Hepatocyte (in vitro differentiated cells): ENCODE data around the gene PTTG1IP. TPM values are rescaled to one million over a fixed set of nuclear protein-coding genes. Genes with fewer than 3 reads are reported as not detected.

Experiments
- DNase-seq: peaks from one replicate; pipeline ENCODE4 v3.0.0-alpha.2; 2016; ENCODE audit warnings: low spot score
- H2AFZ ChIP-seq: fragments of 200-600 bp; sonication (generic); 2 replicates; pipeline ENCODE4 v1.6.0; 2016; ENCODE audit warnings: antibody characterized with exemption, mild to moderate bottlenecking
- H3K27ac ChIP-seq: fragments of 200-600 bp; sonication (generic); 2 replicates; pipeline ENCODE4 v1.5.1; 2016; ENCODE audit warnings: mild to moderate bottlenecking
- H3K27me3 ChIP-seq: fragments of 200-600 bp; sonication (generic); 2 replicates; pipeline ENCODE4 v1.6.1; 2016
- H3K36me3 ChIP-seq: fragments of 200-600 bp; sonication (generic); replicated peaks from 2 replicates; pipeline ENCODE4 v1.5.1; 2016; ENCODE audit warnings: low read depth; ENCODE audit not compliant: insufficient read depth
- H3K4me1 ChIP-seq: fragments of 200-600 bp; sonication (generic); 2 replicates; pipeline ENCODE4 v1.5.1; 2016; ENCODE audit warnings: mild to moderate bottlenecking, moderate library complexity; ENCODE audit not compliant: insufficient read depth
- H3K4me2 ChIP-seq: fragments of 200-600 bp; sonication (generic); 2 replicates; pipeline ENCODE4 v1.6.0; 2016
- H3K4me3 ChIP-seq: fragments of 200-600 bp; sonication (generic); 2 replicates; pipeline ENCODE4 v1.5.1; 2016; ENCODE audit warnings: mild to moderate bottlenecking
- H3K79me2 ChIP-seq: fragments of 200-600 bp; sonication (generic); 2 replicates; pipeline ENCODE4 v1.6.0; 2017; ENCODE audit warnings: mild to moderate bottlenecking
- H3K9me2 ChIP-seq: fragments of 200-600 bp; sonication (generic); replicated peaks from 2 replicates; pipeline ENCODE4 v1.6.0; 2017; ENCODE audit warnings: mild to moderate bottlenecking; ENCODE audit not compliant: insufficient read depth
- H3K9me3 ChIP-seq: fragments of 200-600 bp; sonication (generic); 2 replicates; pipeline ENCODE4 v1.5.1; 2016; ENCODE audit warnings: low read depth, mild to moderate bottlenecking
- H4K20me1 ChIP-seq: fragments of 200-600 bp; sonication (generic); 2 replicates; pipeline ENCODE4 v1.6.0; 2016; ENCODE audit warnings: mild to moderate bottlenecking; ENCODE audit not compliant: insufficient read depth, poor library complexity, severe bottlenecking
- CTCF ChIP-seq: fragments of 200-600 bp; sonication (generic); IDR thresholded peaks from 2 replicates; pipeline ENCODE4 v1.5.1; 2016; ENCODE audit warnings: antibody characterized with exemption, mild to moderate bottlenecking; ENCODE audit not compliant: poor library complexity
- EZH2 ChIP-seq: fragments of 200-600 bp; sonication (generic); IDR thresholded peaks from 2 replicates; pipeline ENCODE4 v1.6.1; 2016; ENCODE audit warnings: antibody characterized with exemption, mild to moderate bottlenecking, borderline replicate concordance
- EZH2phosphoT487 ChIP-seq: fragments of 200-600 bp; sonication (generic); IDR thresholded peaks from one replicate; pipeline ENCODE4 v1.6.1; 2018; ENCODE audit warnings: antibody characterized with exemption, mild to moderate bottlenecking, low read depth, moderate library complexity; ENCODE audit not compliant: unreplicated experiment, severe bottlenecking
- WGBS: methylation state at CpG from one replicate; pipeline ENCODE4 v1.1.6; 2016; ENCODE audit warnings: low lambda C conversion rate; ENCODE audit errors: missing lambda C conversion rate; 5-methylcytosine and 5-hydroxymethylcytosine counted together
- polyA plus RNA-seq: library from polyadenylated mRNA; unstranded; fragments of >200 nt; fragmentation: Nextera tagmentation; extraction: Ambion mirVana; gene quantifications from 2 replicates; pipeline ENCODE4 v1.2.1, GENCODE V29; 2016
- total RNA-seq: library from RNA; depleted of rRNA; stranded (reverse); fragments of >200 nt; gene quantifications from 2 replicates; pipeline ENCODE4 v1.2.3, GENCODE V29; 2014

Gene PTTG1IP
- total and polyA plus RNA-seq, 2 experiments from 2014 or later = 344 to 362 TPM

- no peaks in the 10 kb centered on the region for H3K9me2 ChIP-seq
- 97% methylated on average over 18 of the region's 18 CpGs for WGBS
- TF ChIP-seq CTCF (no peak), EZH2 (no peak), EZH2phosphoT487 (no peak)
- H3K4me2 ChIP-seq = no peak overlapping the region
- no peak overlapping the region for H3K4me3 ChIP-seq
- H3K4me1 ChIP-seq = peaks cover 8% of the 10 kb centered on the region
- peaks cover 35% of the 10 kb centered on the region for H4K20me1 ChIP-seq
- no peak overlapping the region for H3K27ac ChIP-seq
- H3K27me3 ChIP-seq = no peaks in the 10 kb centered on the region
- DNase-seq = no peak
- H3K79me2 ChIP-seq = peaks cover 66% of the 10 kb centered on the region
- no peaks in the 10 kb centered on the region for H3K9me3 ChIP-seq
- H2AFZ ChIP-seq = no peak overlapping the region
- H3K36me3 ChIP-seq = no peaks in the 10 kb centered on the region
Observed at GRCh38 chr21:44813727-44814126, 59.8 kb downstream of the PTTG1IP start.

- Histone ChIP-seq H3K36me3 (no peaks in the 10 kb centered on the region), H3K4me2 (no peak overlapping the region), H3K9me2 (no peaks in the 10 kb centered on the region), H2AFZ (no peak overlapping the region), H3K4me3 (no peak overlapping the region), H3K27me3 (no peaks in the 10 kb centered on the region), H3K4me1 (peaks cover 8% of the 10 kb centered on the region), H4K20me1 (peaks cover 35% of the 10 kb centered on the region), H3K9me3 (no peaks in the 10 kb centered on the region), H3K79me2 (peaks cover 66% of the 10 kb centered on the region), H3K27ac (no peak overlapping the region)
- no peak for TF ChIP-seq CTCF
- no peak for TF ChIP-seq EZH2
- no peak for TF ChIP-seq EZH2phosphoT487
- 95% methylated on average over 10 of the region's 10 CpGs for WGBS
- DNase-seq = no peak
Observed at GRCh38 chr21:44813149-44813548, 60.3 kb downstream of the PTTG1IP start.

- WGBS = 90% methylated on average over 11 of the region's 14 CpGs
- no peak overlapping the region for H3K27ac ChIP-seq
Observed at GRCh38 chr21:44812640-44813039, 60.9 kb downstream of the PTTG1IP start.

More at GRCh38 chr21:44812640-44813039, 60.9 kb downstream of the PTTG1IP start:
- Histone ChIP-seq H3K27me3 (no peaks in the 10 kb centered on the region), H3K9me3 (no peaks in the 10 kb centered on the region), H3K4me3 (no peak overlapping the region), H3K36me3 (no peaks in the 10 kb centered on the region), H3K4me1 (peaks cover 8% of the 10 kb centered on the region), H2AFZ (no peak overlapping the region), H3K79me2 (peaks cover 66% of the 10 kb centered on the region), H3K4me2 (no peak overlapping the region), H4K20me1 (peaks cover 35% of the 10 kb centered on the region), H3K9me2 (no peaks in the 10 kb centered on the region)
- DNase-seq = no peak
- TF ChIP-seq CTCF (no peak), EZH2phosphoT487 (no peak), EZH2 (no peak)
